Osteocyte (in vitro differentiated cells): ENCODE results near the gene PRDM5. TPM values are rescaled to one million over a fixed set of nuclear protein-coding genes. Genes with fewer than 3 reads are reported as not detected.
A peak's percentile ranks its signal among the peaks of the same experiment; 100 is the strongest.

Source experiments
- DNase-seq: peaks from one replicate; pipeline ENCODE4 v3.0.0; 2021; ENCODE audit warnings: mixed read lengths; ENCODE audit not compliant: unreplicated experiment; ENCODE audit errors: extremely low spot score
- H3K27ac Mint-ChIP-seq: one replicate; pipeline ENCODE4 v1.8.0; 2021; ENCODE audit warnings: mild to moderate bottlenecking, mixed read lengths; ENCODE audit not compliant: unreplicated experiment
- H3K27me3 Mint-ChIP-seq: one replicate; pipeline ENCODE4 v1.8.0; 2021; ENCODE audit warnings: mixed read lengths; ENCODE audit not compliant: unreplicated experiment
- H3K36me3 Mint-ChIP-seq: one replicate; pipeline ENCODE4 v1.8.0; 2021; ENCODE audit warnings: mixed read lengths; ENCODE audit not compliant: unreplicated experiment
- H3K4me1 Mint-ChIP-seq: one replicate; pipeline ENCODE4 v1.8.0; 2021; ENCODE audit warnings: mixed read lengths; ENCODE audit not compliant: unreplicated experiment
- H3K4me3 Mint-ChIP-seq: one replicate; pipeline ENCODE4 v1.8.0; 2021; ENCODE audit warnings: mild to moderate bottlenecking, moderate library complexity, mixed read lengths; ENCODE audit not compliant: unreplicated experiment
- H3K9me3 Mint-ChIP-seq: one replicate; pipeline ENCODE4 v1.8.0; 2021; ENCODE audit warnings: mixed read lengths; ENCODE audit not compliant: unreplicated experiment
- total RNA-seq: library from RNA; stranded (reverse); gene quantifications from 2 replicates; pipeline ENCODE4 v1.2.1, GENCODE V29; 2021
- TF ChIP-seq, protein P1 (sequence below): fragments of 200-600 bp; sonication (generic); IDR thresholded peaks from 2 replicates; pipeline ENCODE4 v1.5.0; 2021; ENCODE audit warnings: antibody characterized with exemption, mild to moderate bottlenecking, moderate library complexity

PRDM5 gene
- total RNA-seq, 1 donor from 2014 or later: 9.4 TPM

DNA sequence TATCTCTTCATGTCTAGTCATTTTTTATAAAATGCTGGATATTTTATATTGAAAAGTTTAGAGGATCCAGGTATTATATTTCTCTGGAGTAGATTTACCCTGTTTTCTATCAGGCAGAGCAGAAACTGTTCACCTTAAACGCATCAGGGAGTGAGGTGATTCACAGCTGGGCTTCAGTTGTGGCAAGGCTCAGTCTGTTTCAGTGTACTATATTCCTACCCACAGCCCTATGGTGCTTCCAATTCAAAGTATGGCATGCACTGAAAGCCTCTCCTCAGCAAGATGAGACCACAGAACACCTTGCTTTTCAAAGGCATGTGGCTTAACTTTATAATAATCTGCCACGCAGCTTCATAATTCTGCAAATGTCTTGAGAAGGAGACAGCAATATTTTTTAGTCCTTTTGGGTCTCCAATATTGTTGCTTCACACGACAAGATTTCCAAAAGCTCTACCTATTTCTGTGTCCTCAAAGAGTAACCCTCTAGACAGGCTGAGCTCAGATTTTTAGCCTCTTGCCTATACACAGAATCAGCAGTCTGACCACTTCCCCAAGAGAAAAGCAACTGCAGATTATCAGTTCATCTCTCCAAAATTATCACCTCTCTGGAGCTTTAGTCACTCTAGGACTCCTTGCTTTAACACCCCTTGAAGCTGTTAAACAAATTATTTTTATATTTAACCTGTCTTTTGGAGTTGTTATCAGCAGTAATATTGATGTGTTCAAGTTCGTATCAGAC is 24.4 kb downstream of the PRDM5 start:
- peaks cover 4% of the 10 kb centered on the region for H3K36me3 Mint-ChIP-seq
- no peaks in the 10 kb centered on the region for H3K27me3 Mint-ChIP-seq
- H3K4me3 Mint-ChIP-seq: no peak overlapping the region
- H3K27ac Mint-ChIP-seq: no peak overlapping the region
- H3K4me1 Mint-ChIP-seq: peaks cover 8% of the 10 kb centered on the region
- H3K9me3 Mint-ChIP-seq: peaks cover 3% of the 10 kb centered on the region
- TF ChIP-seq, protein P1, sequence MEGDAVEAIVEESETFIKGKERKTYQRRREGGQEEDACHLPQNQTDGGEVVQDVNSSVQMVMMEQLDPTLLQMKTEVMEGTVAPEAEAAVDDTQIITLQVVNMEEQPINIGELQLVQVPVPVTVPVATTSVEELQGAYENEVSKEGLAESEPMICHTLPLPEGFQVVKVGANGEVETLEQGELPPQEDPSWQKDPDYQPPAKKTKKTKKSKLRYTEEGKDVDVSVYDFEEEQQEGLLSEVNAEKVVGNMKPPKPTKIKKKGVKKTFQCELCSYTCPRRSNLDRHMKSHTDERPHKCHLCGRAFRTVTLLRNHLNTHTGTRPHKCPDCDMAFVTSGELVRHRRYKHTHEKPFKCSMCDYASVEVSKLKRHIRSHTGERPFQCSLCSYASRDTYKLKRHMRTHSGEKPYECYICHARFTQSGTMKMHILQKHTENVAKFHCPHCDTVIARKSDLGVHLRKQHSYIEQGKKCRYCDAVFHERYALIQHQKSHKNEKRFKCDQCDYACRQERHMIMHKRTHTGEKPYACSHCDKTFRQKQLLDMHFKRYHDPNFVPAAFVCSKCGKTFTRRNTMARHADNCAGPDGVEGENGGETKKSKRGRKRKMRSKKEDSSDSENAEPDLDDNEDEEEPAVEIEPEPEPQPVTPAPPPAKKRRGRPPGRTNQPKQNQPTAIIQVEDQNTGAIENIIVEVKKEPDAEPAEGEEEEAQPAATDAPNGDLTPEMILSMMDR: no peak
- no peak for DNase-seq

DNA sequence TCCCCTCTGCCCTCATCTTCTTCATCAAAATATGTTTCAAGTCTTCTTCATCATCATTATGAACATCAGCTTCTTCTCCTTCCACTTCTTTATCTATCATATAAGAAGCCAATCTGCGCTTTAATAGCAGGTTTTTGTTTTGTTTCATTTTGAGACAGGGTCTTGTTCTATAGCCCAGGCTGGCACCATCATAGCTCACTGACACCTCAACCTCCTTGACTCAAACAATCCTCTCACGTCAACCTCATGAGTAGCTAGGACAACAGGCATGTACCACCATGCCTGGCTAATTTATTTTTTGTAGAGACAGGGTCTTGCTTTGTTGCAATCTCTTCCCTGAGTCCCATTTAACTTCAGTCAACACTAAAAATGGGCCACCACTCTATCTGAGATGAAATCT is 27.0 kb downstream of the PRDM5 start:
- H3K9me3 Mint-ChIP-seq: peaks cover 18% of the 10 kb centered on the region
- no peak overlapping the region for H3K27ac Mint-ChIP-seq
- peaks cover 13% of the 10 kb centered on the region for H3K36me3 Mint-ChIP-seq
- TF ChIP-seq, protein P1: no peak
- no peaks in the 10 kb centered on the region for H3K4me1 Mint-ChIP-seq
- no peak for DNase-seq
- H3K4me3 Mint-ChIP-seq: no peak overlapping the region
- no peaks in the 10 kb centered on the region for H3K27me3 Mint-ChIP-seq

DNA sequence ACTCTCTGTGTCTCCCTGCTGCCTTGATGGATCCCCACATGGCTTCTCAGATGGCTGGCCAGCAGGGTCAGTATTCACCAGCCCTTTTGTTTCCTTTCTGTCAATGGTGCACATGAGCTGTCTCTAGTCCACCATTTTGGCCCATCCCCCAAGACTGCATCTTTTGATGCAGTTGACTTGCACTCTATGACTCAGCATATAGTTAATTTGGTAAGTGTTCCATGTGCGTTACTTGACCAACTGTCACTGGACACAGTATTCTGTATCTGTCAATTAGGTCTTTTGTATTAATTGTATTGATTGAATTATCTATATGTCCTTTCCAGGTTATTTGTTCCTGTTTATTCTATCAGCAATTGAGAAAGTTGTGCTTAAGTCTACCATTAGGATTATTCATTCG is 29.2 kb downstream of the PRDM5 start:
- H3K9me3 Mint-ChIP-seq: peaks cover 25% of the 10 kb centered on the region
- TF ChIP-seq, protein P1: no peak

DNA sequence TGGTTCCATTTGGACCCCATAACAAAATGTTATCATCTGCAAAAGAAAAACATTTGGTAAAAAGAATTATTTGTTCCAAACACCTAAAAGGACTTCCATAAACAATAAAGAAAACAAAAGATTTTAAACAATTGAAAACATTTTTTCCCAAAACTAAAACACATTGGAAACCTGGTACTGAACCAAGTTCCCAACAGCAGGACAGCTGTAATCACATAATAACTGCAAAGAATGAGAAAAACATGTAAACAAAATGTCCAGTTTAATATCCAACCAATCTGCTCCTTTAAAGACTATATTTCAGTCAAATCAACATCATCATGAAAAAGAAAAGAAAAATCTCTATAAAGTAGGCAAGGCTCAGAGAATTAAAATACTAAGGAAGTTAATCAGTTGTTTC is 36.3 kb downstream of the PRDM5 start:
- Mint-ChIP-seq H3K4me1 (peaks cover 12% of the 10 kb centered on the region), H3K9me3 (peaks cover 19% of the 10 kb centered on the region), H3K27me3 (no peaks in the 10 kb centered on the region), H3K36me3 (peaks cover 7% of the 10 kb centered on the region), H3K4me3 (no peak overlapping the region), H3K27ac (no peak overlapping the region)
- no peak for DNase-seq
- TF ChIP-seq, protein P1: no peak

More for the DNA sequence above, 29.2 kb downstream of the PRDM5 start:
- no peak overlapping the region for H3K4me3 Mint-ChIP-seq
- no peaks in the 10 kb centered on the region for H3K27me3 Mint-ChIP-seq
- H3K27ac Mint-ChIP-seq: no peak overlapping the region
- no peaks in the 10 kb centered on the region for H3K4me1 Mint-ChIP-seq
- no peak for DNase-seq
- peaks cover 13% of the 10 kb centered on the region for H3K36me3 Mint-ChIP-seq

DNA sequence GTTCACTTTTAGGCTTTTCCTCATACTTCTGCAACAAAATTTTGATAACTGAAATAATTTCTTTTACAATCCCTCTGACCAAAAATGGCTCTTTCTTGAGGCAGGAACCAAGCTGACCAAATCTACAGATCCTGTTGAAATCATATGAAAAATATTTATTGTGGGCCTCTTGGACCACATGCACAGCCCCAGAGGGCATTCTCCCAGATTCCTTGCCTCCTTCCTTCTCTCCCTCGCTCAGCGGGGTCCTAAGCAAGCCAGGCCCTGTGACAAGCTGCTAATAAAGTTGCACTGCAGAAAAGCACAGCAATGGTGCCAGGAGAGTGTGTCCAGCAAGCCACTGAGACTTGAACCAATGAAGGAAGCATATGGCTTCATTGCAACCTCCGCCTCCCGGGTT is 40.7 kb downstream of the PRDM5 start:
- TF ChIP-seq, protein P1: no peak
- no peaks in the 10 kb centered on the region for H3K27me3 Mint-ChIP-seq
- H3K27ac Mint-ChIP-seq: peak overlapping the region; percentile 45
- H3K9me3 Mint-ChIP-seq: peaks cover 20% of the 10 kb centered on the region
- H3K36me3 Mint-ChIP-seq: peaks cover 9% of the 10 kb centered on the region
- DNase-seq: no peak
- peaks cover 17% of the 10 kb centered on the region for H3K4me1 Mint-ChIP-seq
- no peak overlapping the region for H3K4me3 Mint-ChIP-seq
